HG02610 (cell line): ENCODE measurements around the gene KCNG2.

Experiments used
- ATAC-seq: cut with Tn5 transposase; IDR thresholded peaks from one replicate; pipeline ENCODE4 v1.9.1; 2021; ENCODE audit warnings: mild to moderate bottlenecking, moderate library complexity; ENCODE audit not compliant: unreplicated experiment

The KCNG2 gene

DNA sequence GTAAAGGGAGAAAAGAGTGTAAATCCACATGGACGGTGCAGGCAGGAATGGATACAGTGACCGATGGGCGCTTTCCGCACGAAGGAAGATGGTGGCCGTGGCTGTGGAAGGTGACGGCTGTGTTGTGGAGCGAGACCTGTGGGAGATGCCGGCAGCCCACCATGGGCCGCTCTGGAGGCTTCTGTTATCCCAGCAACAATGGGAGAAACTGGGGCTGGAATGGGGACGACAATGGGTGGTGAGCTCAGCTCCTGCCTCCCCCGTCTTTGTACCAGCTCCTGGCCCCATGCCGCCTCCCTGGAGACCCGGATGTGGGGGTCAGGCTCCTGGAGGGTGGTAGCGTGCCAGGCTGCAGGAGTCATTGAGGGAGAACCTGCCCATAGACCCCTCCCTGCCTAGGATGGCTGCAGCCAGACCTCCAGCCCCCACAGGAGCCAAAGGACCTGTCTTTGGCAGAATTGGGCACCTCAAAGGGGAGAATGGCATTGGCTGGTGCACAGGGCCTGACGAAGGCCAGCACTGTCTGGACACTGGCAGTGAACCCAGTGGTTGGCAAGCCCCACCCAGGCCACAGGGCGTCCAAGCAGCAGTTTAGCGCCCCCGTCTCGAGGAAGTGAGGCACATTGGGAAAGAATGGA lies 81.1 kb downstream of the KCNG2 start:
- no peak for ATAC-seq

DNA sequence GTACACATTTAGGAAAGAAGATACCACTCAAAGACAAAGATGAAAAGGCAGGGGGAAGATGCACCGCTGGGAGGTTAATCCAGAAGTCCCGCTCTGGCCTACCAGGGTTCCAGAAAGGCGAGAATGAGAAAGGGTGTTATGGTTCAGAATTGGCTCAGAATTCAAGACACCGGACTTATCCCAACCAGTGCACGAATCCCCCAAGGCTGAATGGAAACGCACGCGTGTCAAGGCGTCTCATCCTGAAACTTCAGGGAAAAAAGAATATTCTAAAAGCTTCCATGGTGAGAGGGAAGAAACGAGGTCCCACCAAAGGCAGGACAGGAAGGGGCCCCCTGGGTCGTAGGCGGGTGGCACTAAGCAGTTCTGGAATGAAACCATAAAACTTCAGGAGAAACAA lies 81.8 kb downstream of the KCNG2 start:
- no peak for ATAC-seq

DNA sequence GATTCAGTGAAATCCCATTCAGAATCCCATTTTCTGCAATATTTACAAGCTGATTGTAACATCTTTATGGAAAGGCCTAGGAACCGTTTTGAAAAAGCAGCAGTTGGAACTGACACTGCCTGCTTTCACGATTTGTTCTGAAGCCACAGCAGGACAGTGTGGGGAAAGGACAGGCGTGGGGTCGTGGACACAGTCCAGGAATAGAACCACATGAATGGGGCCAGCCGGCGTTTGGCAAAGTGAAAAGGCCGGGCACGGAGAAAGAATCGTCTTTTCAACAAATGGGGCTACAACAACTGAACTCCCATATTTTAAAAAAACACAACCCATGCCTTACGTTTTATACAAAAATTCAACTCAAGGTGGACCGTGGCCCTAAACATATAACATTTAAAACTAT lies 84.0 kb downstream of the KCNG2 start:
- ATAC-seq = no peak

DNA sequence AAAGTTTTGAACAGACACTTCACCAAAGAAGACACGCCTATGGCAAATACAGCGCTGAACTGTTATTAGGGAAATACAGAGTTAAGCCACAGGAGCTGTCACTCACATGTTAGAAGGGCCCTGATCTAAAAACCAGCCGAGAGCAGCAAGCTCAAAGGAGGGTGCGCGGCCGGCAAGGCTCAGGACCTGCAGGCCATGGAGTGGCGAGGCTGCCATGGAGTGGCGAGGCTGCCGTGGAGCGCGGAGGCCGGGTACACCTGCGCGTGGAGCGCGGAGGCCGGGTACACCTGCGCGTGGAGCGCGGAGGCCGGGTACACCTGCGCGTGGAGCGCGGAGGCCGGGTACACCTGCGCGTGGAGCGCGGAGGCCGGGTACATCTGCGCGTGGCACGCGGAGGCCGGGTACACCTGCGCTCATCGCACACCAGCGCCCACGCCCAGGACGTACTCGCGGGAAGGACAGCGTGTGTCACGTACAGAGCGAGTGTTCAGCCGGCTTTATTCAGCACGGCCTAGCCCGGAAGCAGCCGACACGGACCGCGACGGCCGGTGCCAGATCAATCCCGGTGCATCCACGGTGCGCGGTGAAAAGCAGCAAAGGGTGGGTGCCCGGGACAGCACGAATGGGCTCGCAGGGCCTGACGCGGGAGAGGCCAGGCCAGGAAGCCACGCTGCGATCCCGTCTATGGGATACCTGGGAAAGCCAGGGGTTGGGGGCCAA lies 84.9 kb downstream of the KCNG2 start:
- no peak for ATAC-seq

DNA sequence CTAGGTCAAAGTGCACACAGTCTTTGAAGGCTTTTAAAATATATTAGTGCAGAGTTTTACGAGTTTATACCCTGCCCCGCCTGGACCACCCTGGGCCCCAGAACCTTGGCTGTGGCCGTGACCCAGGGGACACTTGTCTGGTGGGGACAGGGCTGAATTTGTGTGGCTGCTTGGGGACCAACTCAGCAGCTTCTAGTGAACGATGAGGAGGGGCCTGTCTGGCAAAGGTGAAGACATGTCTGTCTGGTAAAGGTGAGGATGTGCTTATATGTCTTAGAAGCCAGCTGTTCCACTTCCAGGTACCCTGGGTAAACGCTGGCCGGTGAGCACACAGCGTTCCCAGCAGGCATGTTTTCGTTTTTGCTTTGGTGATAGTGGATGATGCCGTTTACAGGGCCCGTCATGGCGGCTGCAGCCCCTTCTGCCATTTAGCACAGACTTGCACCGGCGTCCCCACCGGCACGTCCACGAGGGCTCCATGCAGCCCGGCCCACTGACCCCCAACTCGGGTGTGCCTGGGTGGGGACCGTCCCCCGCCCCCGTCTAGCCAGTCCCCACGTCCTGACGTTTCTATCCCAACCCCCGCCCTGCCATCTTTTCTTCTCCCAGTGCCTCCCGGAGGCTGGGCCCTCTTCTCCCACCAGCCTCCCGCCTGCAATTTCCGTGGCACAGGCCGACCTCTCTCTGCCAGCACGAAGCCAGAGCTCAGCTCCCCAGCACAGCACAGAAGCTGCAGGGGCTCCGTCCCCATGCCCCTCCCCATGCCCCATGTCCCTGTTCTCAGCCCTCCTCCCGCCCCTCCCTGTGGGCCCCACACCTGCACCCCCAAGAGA lies 85.9 kb downstream of the KCNG2 start:
- ATAC-seq = no peak

DNA sequence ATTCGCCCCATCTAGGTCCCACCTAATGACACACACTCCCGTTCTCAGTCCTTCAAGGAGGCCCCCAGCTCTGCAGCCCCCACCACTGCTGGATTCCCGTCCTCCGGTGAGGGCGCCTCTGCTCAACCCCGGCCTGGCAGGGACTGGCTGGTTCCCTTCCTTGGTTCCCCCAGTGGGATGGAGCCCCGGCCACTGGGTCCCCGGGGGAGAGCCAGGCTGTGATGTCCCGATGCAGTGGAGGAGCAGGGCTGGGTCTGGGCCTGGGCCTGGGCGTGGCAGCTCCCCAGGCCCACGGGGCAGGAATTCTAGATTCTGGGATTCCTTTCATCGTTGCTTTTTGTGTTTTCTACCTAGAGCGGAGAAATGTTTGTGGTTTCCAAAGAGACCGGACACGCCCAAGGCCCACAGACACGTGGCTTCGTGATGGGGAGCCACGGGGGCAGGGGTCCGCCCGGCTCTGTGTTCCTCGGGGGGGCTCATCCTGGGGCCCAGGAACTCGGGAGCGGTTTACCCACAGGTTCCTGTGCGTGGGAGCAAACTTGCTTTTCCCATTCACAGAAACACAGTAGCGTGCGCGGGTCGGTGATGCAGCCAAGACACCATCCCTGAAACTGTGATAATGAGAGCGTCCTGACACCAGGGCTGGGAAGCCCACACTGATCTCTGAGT lies 86.7 kb downstream of the KCNG2 start:
- ATAC-seq = no peak

DNA sequence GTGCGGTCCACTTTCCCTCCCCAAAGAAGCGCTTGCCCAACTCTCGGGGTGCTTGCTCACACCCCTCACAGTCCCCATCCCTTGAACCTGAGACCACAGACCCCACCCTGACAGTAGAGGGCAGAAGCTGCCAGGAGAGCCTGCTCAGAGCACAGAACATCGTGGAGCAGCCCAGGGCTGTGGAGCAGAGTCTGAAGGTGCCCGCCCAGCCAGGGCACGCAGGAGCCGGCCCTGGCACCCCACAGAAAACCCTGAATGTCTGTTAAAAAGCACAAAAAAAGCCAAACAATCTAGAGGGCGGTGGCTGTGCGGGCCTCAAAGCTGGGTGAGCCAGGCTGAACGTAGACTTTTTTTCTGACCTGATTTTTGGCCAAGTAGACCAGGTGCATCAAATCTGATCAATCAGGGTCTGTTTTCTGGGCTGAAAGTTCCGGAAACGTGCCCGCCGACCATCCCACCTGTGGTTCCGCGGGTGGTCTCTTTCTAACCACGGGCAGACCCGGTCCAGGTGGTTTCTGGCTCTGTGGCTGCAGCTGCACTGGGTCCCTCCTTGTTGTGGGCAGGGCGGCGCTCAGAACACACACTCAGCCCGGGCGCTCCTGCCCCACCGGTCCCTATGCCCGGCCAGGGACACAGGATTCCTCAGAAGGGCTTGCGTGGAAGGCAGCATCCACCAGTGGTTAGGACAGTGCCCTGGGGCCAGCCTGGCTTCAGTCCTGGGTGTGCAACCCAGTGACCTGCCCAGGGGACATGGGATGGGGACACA lies 87.4 kb downstream of the KCNG2 start:
- ATAC-seq = no peak

DNA sequence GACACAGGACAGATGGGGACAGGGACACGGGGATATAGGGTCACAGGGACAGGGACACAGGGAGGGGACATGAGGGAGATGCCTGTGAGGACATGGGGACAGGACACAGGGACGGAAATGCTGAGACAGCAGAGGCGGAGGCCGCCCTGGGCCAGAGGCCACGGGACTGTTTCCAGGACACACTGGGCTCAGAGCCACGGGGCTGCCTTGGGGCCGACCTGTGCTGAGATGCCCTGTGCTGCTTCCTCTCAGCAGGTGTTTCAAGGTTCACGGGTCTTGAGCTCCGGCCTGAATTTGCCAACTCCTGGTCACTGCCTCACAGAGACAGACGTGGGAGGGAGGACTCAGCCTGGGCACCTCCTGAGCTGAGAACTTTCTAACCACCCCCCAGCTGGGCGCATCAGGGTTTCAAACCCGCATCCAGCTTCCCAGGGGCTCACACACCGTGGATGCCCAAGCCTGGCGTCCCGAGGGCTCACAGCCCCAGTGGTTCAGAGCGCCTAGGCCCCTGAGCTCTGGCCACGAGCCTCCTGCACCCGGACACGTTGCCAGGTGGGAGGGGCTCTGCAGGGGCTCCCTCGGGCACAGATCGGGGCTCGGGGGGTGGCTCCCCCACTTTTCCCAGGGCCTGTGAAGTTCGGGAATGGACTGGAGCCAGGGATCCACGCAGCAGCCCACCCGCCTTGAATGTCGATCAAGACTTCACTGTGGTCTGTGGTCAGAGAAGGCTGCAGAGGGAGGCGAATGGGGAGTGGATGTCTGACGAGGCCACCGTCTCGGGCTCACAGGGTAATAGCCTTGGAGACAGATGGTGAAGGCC lies 89.7 kb downstream of the KCNG2 start:
- no peak for ATAC-seq

DNA sequence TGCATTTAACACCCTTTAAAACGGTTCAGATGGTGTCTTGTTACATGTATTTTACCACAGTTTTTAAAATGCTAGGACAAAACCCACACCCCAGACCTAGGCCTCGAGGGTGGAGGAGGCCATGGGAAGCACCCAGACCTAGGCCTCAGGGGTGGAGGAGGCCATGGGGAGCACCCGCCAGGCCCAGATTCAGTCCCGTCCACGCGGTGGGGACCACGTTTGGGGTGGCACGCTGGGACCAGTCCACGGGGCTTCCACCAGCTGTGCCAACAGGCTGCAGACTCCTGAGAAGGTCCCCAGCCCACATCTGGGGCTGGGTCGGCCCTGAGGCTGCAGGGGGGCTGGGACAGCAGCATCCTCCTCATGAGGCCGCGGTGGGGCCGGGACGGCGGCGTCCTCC lies 90.3 kb downstream of the KCNG2 start:
- ATAC-seq = no peak

DNA sequence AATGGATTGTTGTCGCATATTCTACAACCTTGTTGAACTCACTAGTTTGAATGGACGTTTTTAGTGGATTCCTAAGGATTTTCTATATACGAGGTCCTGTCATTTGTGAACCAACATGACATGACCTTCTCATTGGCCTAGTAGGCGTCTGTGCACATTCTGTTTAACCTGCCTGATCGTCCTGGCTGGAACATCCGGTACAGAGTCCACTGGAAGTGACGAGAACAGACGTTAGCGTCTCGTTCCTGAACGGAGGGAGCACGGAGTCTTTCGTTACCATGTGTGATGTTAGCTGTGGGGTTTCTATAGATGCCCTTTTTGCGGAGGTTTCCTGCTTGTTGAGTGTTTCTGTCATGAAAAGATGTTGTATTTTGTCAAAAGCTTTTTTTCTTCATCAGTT lies 91.8 kb downstream of the KCNG2 start:
- no peak for ATAC-seq

DNA sequence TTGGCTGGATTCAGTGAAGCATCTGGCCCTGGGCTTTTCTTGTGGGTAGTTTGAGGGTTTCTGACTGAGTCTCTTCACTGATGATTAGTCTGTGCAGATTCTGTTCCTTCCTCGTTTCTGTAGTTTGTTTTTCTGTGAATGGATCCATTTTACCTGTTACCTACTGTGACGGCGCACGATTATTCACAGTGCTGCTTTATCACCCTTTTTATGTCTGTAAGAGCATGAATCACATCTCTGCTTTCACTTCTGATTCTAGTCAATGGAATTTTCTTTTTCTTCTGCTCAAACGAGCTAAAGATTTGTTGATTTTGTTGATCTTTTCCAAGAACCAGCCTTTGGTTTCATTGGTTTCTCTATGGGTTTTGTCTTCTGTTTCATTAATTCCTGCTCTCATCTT lies 92.9 kb downstream of the KCNG2 start:
- no peak for ATAC-seq

DNA sequence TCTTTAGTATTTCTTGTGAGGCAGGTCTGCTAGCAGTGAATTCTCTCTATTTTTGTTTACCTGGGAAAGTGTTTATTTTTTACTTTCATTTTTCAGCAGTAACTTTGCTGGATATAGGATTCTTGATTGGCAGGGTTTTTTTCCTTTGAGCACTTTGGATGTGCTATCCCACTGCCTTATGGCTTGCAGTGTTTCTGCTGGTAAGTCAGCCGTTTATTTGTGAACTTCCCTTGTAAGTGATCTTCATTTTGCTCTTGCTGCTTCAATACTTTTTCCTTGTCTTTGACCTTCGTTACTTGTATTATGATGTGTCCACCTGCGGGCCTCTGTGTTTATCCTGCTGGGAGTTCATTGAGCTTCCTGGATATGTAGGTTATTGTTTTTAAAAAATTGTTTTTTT lies 99.0 kb downstream of the KCNG2 start:
- no peak for ATAC-seq

DNA sequence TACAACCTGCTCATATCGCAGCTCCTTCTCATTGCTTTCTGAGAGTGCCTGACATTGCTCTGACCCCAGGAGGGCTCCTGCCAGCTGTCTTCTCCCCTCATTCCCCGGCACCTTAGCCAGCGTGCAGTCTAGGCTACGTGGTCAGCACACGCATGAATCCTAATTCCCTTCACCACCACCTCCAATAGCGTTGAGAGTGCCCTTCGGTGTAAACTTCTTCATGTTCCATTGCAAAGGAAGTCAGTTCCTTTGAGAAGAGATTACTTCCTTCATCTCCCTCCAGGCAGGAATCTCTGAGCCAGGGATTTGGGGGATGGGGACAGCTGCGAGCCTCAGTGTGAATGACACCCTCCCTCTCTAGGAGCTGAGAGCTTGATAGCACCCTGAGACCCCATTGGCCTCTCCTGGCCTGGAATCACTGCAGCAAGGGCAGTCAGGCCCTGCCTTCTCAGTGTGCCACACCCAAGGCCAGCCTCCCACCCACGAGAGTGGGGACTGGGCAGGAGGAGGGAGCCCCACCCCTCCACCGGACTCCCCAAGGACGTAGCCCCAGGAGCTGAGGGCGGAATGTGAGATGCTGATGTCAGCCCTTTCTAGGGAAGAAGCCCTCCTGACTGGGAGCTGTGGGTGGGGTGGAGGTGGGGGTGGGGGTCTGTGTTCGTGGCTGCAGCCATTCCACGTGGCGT lies 100.3 kb downstream of the KCNG2 start:
- no peak for ATAC-seq

DNA sequence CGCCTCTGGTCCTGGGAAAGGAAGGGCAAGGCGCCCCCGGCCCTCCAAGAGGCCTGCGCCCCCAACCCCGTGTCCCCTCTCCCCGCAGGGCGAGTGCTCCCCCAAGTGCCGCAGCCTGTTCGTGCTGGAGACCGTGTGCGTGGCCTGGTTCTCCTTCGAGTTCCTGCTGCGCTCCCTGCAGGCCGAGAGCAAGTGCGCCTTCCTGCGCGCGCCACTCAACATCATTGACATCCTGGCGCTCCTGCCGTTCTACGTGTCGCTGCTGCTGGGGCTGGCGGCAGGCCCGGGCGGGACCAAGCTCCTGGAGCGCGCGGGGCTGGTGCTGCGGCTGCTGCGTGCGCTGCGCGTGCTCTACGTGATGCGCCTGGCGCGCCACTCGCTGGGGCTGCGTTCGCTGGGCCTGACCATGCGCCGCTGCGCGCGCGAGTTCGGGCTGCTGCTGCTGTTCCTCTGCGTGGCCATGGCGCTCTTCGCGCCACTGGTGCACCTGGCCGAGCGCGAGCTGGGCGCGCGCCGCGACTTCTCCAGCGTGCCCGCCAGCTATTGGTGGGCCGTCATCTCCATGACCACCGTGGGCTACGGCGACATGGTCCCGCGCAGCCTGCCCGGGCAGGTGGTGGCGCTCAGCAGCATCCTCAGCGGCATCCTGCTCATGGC lies 101.3 kb downstream of the KCNG2 start:
- no peak for ATAC-seq

DNA sequence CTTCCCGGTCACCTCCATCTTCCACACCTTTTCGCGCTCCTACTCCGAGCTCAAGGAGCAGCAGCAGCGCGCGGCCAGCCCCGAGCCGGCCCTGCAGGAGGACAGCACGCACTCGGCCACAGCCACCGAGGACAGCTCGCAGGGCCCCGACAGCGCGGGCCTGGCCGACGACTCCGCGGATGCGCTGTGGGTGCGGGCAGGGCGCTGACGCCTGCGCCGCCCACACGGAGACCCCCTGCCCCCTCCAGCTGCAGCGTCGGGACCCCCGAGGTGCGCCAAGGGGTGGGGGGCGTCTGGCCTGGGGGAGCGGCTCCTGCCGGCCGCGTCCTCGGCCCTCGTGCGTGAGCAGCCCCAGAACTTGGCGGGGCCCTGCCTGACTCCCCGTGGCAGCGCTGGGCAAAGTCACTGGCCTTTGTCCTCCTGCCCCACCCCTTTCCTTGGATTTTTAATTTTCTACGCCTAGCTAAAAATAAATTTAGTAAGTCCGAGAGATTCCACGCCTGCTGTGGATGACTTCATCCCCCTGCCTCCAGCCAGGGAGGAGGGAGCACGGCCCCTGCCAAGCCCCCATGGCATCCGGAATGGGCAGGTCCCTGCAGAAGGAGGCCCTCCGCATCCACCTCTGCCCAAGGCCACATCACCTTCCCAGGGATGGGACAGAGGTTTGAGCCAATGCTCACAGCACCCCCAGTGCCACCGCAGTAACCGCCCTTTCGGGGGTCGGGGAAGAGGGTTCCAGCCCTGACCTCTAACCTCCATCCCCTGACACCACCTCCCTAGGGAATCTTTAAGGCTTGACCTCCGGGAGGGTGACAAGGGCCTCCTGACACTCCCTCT lies 102.1 kb downstream of the KCNG2 start:
- ATAC-seq = no peak

DNA sequence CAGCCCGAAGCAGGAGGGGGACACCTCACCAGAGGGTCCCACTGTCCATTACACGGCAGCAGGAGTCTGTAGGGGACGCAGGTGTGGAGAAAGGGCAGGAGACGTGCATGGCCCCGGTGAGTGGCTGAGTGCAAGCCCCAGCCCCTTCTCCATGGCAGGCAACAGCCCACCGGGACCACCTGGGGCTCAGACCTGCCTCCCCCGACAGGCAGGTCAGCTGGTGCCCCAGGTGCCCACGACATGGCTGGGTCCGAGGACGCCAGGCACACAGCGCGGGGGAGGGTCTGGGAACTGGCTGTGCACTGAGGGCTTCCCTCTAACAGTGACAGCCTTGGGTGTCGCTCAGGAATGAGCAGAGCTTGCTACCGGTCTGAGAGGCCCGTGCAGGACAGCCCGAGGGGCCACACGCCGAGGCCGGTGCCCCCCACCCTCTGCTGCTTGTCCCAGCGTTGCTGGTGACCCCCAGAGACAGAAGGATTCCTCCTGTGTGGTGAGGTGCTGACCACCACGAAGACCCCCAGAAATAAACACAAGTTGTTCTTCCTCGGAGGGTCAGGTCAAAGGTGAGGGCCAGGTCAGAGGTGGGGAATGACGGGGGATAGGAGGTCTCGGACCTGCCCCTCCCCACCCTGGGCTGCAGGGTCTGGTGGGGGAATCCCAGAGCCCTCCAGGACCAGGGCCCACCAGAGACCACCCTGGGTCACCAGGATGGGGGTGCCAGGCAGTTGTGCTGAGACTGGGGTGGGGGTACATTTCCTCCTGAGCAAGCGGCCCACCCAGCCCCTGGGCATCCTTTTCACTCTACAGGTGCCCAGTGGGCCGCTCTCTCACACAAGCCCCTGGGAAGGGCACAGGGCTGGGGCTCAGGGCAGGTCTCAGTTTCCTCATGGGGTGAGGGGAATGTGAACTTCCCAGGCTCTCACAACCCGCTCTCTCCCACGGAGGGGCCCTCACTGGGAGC lies 103.2 kb downstream of the KCNG2 start:
- ATAC-seq = no peak

DNA sequence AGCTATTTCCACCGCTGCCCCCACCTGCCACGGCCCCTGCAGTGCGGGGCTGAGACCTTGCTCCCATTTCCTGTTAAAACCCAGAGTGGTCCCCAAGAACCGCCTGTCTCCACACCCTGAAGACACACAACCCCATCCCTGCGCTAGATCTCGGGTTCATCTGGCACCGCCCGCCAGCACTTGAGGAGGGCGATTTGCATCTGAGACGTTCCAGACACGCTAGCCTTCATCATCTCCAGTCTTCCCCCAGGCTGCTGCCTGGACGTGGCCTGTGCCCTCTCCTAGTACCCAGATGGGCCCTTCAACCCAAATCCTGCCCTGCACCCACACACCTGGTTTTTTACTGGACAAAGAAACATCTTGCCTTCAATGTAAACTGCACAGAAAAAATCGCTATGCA lies 103.9 kb downstream of the KCNG2 start:
- no peak for ATAC-seq
